NT2/D1 (cell line): ENCODE results near the gene ZNF831.

Experiments
- YY1 ChIP-seq: IDR thresholded peaks from 2 replicates; pipeline ENCODE4 v1.6.1; 2011; ENCODE audit not compliant: insufficient read length, insufficient read depth
- ZNF274 ChIP-seq: IDR thresholded peaks from 2 replicates; pipeline ENCODE4 v1.6.1; 2011; ENCODE audit warnings: mild to moderate bottlenecking, low read depth, low read length

DNA sequence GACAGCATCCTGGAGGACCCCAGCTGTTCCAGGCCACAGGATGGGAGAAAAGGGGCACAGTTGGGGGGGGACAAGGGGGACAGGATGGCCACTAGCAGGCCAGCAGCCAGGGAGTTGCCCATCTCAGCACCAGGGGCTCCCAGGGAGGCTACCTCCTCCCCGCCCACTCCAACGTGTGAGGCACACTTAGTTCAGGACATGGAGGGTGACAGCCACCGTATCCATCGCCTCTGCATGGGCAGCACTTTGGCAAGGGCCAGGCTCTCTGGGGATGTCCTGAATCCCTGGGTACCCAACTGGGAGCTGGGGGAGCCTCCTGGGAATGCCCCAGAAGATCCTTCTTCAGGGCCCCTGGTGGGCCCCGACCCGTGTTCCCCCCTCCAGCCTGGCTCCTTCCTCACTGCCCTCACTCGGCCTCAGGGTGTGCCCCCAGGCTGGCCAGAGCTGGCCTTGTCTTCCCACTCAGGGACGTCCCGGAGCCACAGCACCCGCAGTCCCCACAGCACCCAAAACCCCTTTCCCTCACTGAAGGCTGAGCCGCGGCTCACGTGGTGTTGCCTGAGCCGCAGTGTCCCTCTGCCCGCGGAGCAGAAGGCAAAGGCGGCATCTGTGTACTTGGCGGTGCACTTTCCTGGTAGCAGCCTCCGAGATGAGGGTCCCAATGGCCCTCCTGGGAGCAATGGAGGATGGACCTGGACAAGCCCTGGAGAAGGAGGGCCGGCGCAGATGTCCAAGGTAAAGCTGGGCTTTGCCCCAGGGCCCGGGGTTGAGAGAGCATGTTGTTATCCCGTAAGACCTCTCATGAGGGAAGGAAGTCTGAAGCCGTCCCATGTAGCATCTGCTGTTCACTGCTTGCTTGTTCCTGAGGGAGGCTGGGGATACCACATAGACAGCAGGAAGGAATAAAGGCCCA, 30.7 kb downstream of the ZNF831 start:
- TF ChIP-seq ZNF274 (no peak), YY1 (no peak)
